ENCODE results near the gene TMC8. TPM values are rescaled to one million over a fixed set of nuclear protein-coding genes. Genes with fewer than 3 reads are reported as not detected.

TMC8 gene
- polyA plus RNA-seq, 3 donors, result 13.3 to 151 (median 15.1) TPM

GRCh38 chr17:78129351-78130089, 1.1 kb upstream of the TMC8 start:
- Histone ChIP-seq H3K4me1 (ENCODE audit: control insufficient read depth in 1 of 2, insufficient read depth in 2 of 2, low read length in 2 of 2) (peaks cover 80 to 93% of the 10 kb centered on the region in 2 donors), H3K79me2 (ENCODE audit: insufficient read depth, low read length) (peaks cover 96% of the 10 kb centered on the region), H3K4me2 (replicated peaks; ENCODE audit: extremely low read depth, low read length, poor library complexity, severe bottlenecking) (peak overlapping the region; percentile 100), H3K27ac (ENCODE audit: low read depth in 1 of 2, low read length in 2 of 2) (peak overlapping the region; percentile 66 to 85), H3K9ac (ENCODE audit: insufficient read depth, low read length, poor library complexity, severe bottlenecking) (peak overlapping the region; percentile 60), H3K9me3 (replicated peaks in 1 of 2; ENCODE audit: control insufficient read depth in 1 of 2, insufficient read depth in 1 of 2, low read length in 2 of 2) (no peaks in the 10 kb centered on the region), H4K20me1 (ENCODE audit: insufficient read depth, low read length) (peaks cover 57% of the 10 kb centered on the region), H3K4me3 (replicated peaks in 1 of 3; ENCODE audit: low read depth in 2 of 3, low read length in 3 of 3) (peak overlapping the region in 1 of 3 experiments; percentile 96), H3K27me3 (ENCODE audit: control insufficient read depth in 2 of 2, insufficient read depth in 2 of 2, low read length in 2 of 2) (no peaks in the 10 kb centered on the region), H2AFZ (ENCODE audit: insufficient read depth, low read depth, low read length, poor library complexity, severe bottlenecking) (no peak overlapping the region), H3K36me3 (replicated peaks in 1 of 2; ENCODE audit: control insufficient read depth in 1 of 2, insufficient read depth in 2 of 2, low read length in 2 of 2) (peaks cover 23 to 26% of the 10 kb centered on the region in 2 donors)
- Mint-ChIP-seq H3K36me3 (peaks cover 19 to 24% of the 10 kb centered on the region in 2 donors), H3K4me1 (peaks cover 71% of the 10 kb centered on the region), H3K27ac (peak overlapping the region; percentile 85 to 95 (median 93)), H3K27me3 (ENCODE audit: low read depth in 3 of 3) (no peaks in the 10 kb centered on the region), H3K9me3 (no peaks in the 10 kb centered on the region), H3K4me3 (peak overlapping the region; percentile 84 to 94)
- DNase-seq, result no peak
- intact Hi-C loops (cut with micrococcal nuclease), result loop anchor here in 1 of 2 donors (5.0 kb wide), 1 partner anchor 43 kb away; no protein-coding TSS in a partner anchor
- WGBS (ENCODE audit: insufficient coverage), result 13% methylated on average over 1 of the region's 4 CpGs
- TF ChIP-seq CTCF (IDR thresholded peaks at IDR 0.05), result no peak

GRCh38 chr17:78130090-78130436, 508 bp upstream of the TMC8 start:
- H3K4me3 Mint-ChIP-seq, result peak overlapping the region; percentile 49 to 94
- H3K27me3 Mint-ChIP-seq (ENCODE audit: low read depth in 3 of 3), result no peaks in the 10 kb centered on the region
- no peaks in the 10 kb centered on the region for H3K9me3 Mint-ChIP-seq
- peaks cover 74 to 91% of the 10 kb centered on the region in 2 donors for H3K4me1 ChIP-seq (ENCODE audit: control insufficient read depth in 1 of 2, insufficient read depth in 2 of 2, low read length in 2 of 2)
- H3K36me3 ChIP-seq (replicated peaks in 1 of 2; ENCODE audit: control insufficient read depth in 1 of 2, insufficient read depth in 2 of 2, low read length in 2 of 2), result peaks cover 29 to 31% of the 10 kb centered on the region in 2 donors
- 2% methylated on average over 5 of the region's 5 CpGs for WGBS (ENCODE audit: insufficient coverage)
- H3K27ac Mint-ChIP-seq, result peak overlapping the region; percentile 85 to 95 (median 93)
- H3K36me3 Mint-ChIP-seq, result peaks cover 23 to 27% of the 10 kb centered on the region in 2 donors
- no peak for TF ChIP-seq CTCF (IDR thresholded peaks at IDR 0.05)
- H4K20me1 ChIP-seq (ENCODE audit: insufficient read depth, low read length), result peaks cover 57% of the 10 kb centered on the region
- peak overlapping the region in 2 of 3 experiments; percentile 73 to 96 for H3K4me3 ChIP-seq (replicated peaks in 1 of 3; ENCODE audit: low read depth in 2 of 3, low read length in 3 of 3)
- peak overlapping the region; percentile 69 for H2AFZ ChIP-seq (ENCODE audit: insufficient read depth, low read depth, low read length, poor library complexity, severe bottlenecking)
- intact Hi-C loops (cut with micrococcal nuclease), result no loop called here
- no peaks in the 10 kb centered on the region for H3K9me3 ChIP-seq (replicated peaks in 1 of 2; ENCODE audit: control insufficient read depth in 1 of 2, insufficient read depth in 1 of 2, low read length in 2 of 2)
- DNase-seq, result no peak
- no peaks in the 10 kb centered on the region for H3K27me3 ChIP-seq (ENCODE audit: control insufficient read depth in 2 of 2, insufficient read depth in 2 of 2, low read length in 2 of 2)
- peak overlapping the region; percentile 66 to 85 for H3K27ac ChIP-seq (ENCODE audit: low read depth in 1 of 2, low read length in 2 of 2)
- H3K4me2 ChIP-seq (replicated peaks; ENCODE audit: extremely low read depth, low read length, poor library complexity, severe bottlenecking), result peak overlapping the region; percentile 100
- H3K4me1 Mint-ChIP-seq, result peaks cover 68% of the 10 kb centered on the region
- H3K79me2 ChIP-seq (ENCODE audit: insufficient read depth, low read length), result peaks cover 95% of the 10 kb centered on the region
- peak overlapping the region; percentile 60 for H3K9ac ChIP-seq (ENCODE audit: insufficient read depth, low read length, poor library complexity, severe bottlenecking)
